ENCODE data around the gene MTMR6.

Gene MTMR6

DNA sequence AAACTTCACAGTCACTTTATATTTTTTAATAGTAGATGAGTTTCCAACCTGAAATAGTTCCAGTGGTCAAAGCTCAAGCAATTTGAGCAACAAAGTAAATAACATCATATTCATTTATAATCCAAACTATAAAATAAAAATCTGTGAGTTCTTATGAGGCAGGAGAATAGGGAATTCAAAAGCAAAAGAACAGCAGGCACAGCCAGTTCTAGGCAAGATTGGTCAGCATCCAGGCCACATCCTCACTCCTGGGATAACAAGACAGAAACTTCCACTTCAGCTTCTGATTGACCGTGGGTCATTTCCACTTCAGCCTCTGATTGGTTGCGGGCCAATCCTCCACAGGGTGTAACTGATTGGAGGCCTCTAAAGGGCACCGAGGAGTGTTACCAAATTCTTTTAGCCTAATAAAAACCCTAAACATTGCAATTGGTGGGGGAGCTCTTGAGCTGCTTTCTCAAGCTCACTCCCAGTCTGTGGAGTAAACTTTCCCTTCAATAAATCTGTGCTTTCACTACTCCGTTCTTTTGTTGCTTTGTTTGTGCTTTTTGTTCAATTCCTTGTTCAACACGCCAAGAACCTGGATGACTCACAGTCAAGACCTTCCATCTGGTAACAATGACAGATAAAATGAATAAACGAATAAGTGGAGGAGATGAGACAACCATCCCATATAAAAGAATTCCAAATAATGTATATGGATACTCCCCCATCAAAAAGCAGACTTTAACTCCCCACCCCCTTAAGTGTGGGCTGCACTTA, 72.6 kb downstream of the MTMR6 start:
- DNase-seq: no peak

DNA sequence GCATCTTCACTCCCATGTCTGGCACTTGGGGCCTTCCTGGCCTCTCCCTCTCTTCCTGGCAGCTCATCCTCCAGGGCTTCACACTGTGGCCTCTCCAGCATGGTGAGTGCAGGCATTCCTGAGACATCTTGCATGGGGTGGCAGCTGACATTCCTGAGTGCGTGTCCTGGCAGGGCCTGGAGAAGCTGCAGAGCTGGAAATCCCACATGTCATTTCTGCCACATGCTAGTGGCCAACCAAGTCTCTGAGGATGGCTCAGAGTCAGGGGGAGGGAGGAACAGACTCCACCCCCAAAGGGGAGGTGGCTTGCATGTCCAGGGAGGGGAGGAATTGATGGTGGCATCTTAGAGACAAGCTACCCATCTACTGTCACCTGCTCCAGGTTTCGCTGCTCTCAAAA, 73.6 kb downstream of the MTMR6 start:
- DNase-seq: no peak

DNA sequence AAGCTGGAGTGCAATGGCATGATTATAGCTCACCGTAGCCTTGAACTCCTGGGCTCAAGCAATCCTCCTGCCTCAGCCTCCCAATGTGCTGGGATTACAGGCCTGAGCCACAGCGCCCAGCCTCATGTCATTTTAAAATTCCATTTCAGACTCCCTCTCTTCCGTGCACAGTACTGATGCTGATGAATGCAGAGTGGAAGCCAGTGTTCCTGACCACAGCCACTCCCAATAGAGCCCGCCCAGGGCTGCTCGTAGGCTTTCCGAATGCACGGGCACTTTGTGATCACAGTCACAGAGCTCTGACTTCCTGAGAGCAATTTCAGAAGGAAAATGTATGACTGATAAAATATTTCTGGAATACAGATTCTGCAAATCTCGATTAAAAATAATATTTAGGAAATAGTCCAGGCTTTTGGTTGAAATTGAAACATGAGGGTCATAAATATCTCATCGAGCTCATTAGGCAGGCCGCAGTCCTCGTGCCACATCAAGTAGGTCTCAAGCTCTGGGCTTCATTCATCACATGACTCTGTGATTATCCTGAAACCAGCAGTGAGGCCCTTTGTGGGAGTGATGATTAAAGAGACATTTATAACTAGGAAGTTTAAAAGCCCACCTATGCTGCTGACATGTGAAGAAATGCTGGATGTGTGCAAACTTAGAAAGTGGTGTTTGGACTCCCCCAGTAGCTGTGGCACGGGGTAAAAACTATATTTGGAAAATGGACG, 76.3 kb downstream of the MTMR6 start:
- no peak for DNase-seq

DNA sequence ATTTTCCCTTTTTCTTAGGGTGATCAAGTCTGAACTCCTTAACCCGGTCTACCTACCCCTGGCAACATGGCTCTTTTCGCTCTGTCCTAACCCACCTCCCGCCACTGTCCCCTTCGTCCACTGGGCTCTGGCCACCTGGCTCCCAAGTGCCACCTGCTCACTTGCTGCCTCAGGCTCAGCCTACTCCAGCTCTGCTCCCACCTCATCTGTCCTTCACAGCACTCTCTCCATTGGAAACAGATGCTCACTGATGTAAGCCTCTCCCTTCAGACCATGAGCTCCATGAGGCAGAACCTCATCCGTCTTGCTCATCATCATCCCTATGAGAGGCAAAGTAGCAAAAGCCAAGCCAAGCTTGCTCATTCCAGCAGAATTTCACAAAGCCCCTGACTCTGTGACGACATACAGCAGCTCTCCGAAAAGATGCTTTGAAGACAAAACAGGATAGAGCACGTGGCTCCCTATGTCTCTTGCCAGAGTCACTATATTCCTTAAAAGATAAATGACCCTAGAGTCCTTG, 79.9 kb downstream of the MTMR6 start:
- peak; percentile 49 for DNase-seq

DNA sequence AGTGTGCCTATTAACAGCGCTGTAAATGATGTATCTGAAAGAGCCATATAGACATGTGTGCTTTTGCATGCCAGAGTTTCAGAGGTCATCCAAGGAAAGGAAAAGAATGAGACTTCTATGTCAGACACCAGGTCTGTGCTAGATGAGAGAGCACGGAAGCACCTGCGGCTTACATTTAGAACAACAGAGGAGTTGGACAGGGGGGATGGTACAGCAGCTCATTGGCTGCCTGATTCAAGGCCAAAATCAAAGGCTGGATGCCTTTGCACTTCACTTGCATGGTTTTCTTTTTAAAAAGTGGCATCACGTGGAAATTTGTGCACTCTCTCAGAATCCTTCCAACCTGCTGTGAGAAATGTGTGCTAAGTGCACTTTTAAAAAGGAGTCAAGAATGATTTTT, 82.4 kb downstream of the MTMR6 start:
- DNase-seq: no peak

DNA sequence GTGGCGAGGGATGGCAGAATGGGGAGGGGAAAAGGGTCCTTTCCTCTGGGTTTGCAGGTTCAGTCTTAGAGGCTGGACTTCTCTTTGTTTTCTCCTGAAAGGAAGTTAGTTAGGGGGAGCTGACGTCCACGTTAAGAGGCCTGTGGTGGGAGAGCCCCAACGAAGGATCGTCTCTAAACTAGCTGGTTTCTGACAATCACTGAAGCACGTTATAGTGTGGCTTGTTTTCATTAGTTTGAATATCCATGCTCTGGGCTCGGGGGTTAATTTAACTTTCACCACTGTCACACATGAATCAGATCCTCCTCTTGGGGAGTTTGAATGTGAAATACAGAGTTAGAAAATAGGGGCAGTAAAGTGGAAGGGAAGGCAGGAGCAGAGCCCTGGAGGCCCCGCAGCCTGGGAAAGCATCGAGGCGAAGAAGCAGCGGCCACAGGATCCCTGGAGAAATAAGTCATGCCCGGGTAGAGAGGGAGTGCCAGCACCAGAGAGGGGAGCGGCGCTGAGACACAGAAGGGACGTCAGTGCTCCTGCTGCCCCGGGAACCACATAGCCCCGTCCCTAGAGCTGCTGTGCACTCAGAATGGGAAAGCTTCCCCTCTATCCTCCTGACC, 84.1 kb downstream of the MTMR6 start:
- DNase-seq: no peak

DNA sequence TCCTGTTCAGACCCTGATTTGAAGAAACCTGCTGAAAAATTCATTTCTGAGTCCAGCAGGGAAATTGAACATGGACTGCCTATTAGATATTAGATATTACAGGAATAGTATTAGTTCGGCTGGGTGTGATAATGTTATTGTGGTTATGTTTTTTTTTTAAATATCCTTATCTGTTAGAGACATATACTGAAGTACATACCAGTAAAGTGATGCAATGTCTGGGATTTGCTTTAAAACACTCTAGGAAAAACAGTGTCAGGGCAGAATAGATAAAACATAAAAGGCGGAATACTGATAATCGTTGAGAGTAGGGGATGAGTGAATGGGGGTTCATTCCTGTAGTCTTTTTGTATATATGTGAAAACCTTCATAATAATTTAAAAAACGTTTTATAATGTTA, 86.5 kb downstream of the MTMR6 start:
- no peak for DNase-seq

DNA sequence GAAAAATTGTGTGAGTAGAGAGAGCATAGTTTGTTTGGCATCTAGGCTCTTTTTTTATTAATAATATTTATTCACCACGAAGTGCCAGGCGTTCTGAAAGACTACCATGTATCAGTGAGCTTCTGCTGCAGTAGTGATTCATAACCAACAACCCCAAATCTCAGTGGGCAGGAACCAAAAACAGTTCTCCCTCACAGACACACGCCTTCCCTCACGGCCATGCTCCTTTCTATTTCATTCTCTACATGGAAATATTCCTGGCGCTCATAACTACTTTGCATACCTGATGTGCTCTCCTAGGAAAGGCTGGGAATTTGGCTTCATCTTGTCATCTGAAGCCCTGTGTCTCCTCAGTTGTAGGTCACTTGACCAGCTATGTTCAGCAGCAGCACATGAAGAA, 88.6 kb downstream of the MTMR6 start:
- DNase-seq: no peak

DNA sequence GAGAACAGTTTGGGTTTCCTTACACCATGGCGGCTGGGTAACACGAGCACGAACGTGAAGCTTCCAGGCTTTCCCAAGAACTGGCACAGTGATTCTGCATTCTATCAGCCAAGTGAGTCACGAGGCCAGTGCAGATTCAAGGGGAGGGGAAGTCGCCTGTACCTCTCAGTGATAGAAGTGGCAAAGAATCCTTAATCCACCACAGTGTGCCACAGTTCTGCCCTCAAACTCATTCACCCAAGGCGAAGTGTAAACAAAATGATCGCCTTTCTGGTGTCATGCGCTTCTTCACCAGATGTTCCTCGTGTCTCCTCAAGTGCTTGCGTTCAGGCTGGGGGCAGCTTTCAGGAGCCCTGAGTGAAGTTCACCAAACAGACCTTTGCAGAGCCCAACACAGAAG, 90.3 kb downstream of the MTMR6 start:
- peak; percentile 79 for DNase-seq

All from NCI-H524 treated with DMSO at 0.1 percent for 48 hours (cell line).